HG03439 (cell line): ENCODE measurements around the gene RABL2B.

Source experiments
- ATAC-seq: cut with Tn5 transposase; IDR thresholded peaks from one replicate; pipeline ENCODE4 v1.9.1; 2021; ENCODE audit warnings: mild to moderate bottlenecking, moderate library complexity; ENCODE audit not compliant: unreplicated experiment

The RABL2B gene

DNA sequence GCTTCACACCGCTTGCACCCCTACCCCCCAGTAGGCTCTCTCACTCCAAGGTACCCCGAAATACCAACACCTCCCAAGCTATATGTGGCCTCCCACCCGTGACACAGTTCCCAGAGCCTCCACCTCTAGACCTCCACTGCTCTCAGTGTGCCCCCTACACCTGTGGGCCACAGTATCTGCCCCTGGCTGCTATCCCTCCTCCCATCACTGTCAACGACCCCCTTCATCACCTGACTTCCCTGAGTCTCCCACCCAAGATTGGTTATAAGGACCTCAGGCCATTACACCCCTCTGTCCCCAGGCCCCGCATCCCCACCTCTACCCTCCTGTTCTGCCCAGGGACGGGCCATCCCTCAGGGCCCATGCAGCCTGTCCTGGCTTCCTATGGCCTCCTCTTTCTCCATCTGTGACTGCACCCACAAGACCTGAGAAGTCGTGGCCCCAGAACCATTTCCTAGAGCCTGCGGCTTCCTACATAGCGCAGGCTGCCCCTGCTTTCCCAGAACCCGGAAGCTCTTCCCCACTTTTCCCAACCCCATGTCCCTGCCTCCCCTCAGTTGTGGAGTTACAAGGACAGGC is 44.7 kb downstream of the RABL2B start:
- ATAC-seq = no peak

DNA sequence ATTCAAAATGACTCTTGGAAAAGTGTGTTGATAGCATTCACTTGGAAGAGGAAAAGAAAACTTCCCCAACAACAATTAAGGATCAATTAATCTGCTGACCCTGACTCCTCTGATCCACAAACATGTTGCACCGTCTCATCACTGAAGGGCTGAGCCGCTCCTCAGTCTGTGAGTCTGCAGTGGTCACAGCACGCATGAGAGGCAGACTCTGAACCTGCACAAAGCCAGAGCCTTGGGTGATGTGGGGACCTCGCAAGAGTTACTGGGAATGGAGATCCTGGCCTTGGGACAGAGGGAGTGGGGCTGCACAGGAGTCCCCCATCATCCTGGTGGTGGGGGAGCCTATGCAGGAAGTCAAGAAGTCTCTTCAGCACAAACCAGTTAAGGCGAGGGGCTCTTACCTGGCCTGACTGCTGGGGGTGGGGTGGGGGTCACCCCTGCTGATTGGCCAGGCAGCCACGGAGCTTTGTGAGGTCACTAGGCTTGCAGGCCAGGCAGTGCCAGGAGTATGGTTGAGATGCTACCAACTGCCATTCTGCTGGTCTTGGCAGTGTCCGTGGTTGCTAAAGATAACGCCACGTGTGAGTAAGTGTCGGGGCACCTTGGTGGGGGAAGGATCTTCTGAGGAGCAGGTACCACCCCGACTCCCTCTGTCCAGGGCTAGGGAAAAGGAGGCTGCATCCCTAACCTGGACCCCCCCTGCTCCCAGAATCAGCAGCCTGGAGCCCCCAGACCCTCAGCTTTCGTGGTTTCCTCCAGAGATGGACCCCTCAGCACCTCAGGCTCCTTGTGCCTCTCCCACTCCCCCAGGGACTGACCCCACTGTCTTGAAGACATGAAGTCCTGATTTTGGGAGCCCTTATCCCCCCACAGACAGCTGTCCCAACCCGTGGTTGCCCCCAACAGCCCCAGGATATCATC is 45.4 kb downstream of the RABL2B start, which contains the start of gene ACR:
ACR (plus strand) TSS at position 477 of the 921 bp plus-strand sequence; CDS start at position 509, 32 bp downstream.
- no peak for ATAC-seq

DNA sequence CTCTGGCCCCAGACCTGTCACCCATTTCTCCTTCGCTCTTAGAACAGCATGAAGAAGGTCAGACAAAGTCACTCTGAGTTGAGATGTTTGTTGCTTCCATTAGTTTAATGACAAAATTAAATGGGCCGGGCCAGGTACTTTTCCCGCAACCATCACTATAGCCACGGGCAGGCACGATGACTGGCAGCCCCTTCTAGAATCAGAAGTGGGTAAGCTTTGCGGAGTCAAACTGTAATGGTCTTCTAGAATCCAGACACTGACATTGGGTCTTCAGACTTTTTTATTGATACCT is 47.8 kb downstream of the RABL2B start:
- ATAC-seq = no peak

DNA sequence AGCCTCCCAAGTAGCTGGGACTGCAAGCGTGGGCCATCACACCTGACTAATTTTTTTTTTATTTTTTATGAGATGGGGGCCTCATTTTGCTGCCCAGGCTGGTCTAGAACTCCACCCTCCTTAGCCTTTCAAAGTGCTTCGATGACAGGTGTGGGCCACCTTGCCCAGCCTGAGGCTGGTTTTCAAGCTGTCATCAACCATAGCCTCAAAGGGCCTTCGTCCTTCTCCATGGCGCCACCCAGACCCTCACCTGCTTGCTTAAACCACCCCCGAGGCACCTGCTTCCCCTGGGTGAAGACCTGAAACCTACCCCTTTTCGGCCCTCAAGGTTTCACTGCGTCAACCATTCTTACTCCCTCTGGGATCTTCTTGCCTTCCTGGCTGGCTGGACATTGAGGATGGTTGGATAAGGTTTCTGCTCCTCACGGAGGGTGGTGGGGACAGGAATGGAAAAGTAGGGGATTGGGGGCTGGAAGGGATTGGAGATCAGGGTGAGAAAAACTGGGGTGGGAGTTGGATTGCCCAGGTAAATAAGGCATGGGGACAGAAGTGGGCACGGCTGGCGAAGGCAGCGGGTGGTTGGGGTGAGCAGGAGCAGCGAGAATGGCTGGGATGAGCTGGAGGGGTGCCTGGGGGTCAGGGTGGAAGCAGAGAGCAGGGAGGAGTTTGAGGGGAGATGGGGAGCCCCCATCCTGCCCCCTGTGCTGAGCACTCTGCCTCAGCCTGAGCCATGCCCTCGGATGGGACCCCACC is 48.3 kb downstream of the RABL2B start:
- no peak for ATAC-seq

DNA sequence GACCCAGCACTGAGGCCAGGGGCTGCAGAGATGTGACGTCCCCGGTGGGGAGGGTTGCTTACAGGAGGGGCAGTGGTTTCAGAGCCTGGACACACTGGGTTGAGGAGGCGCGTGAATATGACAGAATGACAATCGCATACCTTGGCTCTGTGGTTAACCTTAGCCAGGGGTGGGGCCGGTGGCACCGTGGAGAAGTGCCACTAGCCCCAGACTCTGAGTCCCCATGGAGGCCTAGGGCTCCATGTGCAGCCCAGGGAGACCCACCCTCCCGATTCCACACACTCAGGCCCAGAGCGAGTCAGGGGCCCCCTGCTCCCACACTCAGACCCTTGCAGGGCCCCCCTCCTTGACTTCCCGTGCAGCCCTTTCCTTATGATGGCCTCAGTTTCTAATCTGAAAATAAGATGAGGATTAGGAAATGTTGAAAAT is 49.1 kb downstream of the RABL2B start:
- ATAC-seq = no peak

DNA sequence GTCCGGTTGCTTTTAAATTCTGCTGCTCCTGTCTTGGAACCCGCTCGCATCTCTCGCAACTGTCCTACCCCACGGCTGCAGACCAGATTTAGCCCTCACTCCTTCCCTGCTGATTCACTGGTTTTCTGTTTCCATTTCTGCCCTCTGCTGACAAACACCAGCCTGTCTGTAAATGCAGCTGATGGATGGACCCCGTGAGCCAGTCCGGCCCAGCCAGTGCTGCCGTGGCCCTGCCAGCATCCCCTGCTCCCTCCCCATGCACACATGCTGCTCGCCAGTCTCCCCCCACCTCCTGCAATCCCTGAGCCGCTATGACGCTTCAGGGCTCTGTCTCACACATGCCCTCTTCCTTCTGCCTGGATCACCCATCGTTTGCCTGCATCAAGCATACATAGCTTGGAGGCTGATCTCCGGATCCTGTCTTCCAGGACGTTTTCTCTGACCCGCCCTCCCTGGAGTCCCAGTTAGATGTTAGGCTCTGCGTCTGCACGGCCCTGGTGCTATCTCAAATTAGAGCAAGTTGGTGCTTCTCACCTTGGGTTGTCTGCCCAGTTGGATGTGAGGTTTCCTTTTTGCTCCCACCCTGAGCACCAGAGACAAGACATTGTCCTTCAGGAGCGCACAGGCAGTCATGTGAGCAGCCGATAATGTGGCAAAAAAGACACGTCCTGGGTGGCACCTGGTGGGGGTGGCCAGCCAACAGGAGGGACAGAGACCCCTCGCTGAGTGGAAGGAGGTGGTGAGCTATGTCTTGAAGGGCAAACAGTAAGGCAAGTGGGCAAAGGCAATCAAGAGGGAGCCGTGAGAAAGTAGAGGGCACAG is 49.7 kb downstream of the RABL2B start:
- no peak for ATAC-seq

DNA sequence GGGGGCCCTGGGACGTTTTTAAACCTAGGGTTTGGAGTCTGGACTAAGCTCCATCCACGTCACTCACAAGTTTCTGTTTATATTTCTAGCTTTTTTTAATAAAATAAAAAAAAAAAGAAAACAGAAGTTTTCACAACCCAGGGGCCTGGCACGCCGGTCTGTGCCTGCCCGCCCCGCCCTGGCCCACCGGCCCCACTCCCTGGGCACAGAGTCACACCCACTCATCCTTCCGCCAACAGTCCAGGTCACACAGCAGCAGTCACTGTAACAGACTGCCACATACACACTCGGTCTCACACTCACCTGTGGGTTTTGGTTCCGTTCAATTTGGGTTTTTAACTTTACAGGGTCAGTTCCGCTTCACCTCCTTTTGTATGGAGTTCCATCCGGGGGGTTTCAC is 50.8 kb downstream of the RABL2B start:
- ATAC-seq = no peak

DNA sequence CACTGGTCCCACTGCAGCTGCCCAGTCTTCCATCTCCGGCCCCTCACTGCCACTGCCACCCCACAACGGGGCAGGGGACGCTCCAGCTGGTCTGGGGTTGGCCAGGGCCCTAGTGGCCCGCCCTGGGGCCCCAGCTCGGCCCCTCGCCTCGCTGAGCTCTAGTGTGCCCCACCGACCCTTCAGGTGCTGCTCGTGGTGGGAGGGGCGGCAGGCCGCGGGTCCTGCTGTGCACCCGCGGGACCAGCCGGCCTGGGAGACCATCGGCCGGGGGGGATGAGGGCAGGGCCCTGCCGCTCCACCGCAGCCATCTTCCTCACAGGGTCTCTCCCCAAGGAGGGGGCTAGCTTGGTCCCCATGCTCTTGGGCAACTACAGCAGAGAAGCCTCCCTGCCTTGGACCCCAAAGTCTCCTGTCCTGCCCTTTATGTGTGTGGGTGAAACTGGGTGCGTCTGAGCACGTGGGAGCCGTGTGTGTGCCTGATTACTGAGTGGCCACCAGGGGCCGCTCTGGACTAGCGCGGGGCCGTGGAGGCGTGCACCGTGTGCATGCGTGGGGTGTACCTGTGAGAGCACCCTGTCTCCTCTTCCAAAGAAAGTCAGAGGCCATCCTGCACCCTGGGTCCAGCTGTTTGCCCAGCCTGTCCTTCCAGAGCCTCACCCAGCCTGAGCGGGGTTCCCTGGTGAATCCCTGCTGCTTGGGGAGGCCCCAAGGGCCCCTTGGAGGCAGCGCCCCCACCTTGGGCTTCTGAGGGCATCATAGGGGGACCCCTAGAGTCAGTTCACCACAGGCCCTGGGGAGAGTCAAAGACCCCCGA is 51.4 kb downstream of the RABL2B start:
- no peak for ATAC-seq

DNA sequence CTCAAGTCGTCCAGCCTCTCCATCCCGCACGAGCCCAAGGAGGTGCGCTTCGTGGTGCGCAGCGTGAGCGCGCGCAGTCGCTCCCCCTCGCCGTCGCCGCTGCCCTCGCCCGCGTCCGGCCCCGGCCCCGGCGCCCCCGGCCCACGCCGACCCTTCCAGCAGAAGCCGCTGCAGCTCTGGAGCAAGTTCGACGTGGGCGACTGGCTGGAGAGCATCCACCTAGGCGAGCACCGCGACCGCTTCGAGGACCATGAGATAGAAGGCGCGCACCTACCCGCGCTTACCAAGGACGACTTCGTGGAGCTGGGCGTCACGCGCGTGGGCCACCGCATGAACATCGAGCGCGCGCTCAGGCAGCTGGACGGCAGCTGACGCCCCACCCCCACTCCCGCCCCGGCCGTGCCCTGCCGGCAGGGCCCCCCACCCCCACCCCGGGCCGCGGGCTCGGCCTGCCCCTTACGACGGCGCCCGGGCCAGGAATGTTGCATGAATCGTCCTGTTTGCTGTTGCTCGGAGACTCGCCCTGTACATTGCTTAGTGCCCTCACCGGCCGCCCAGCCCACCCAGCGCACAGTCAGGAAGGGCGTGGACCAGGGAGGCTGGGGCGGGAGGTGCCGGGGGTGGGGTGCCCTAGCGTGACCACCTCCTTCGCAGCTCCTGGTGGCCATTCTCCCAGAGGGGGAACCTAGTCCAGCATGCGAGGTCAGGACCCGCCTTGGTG is 52.3 kb downstream of the RABL2B start:
- no peak for ATAC-seq

DNA sequence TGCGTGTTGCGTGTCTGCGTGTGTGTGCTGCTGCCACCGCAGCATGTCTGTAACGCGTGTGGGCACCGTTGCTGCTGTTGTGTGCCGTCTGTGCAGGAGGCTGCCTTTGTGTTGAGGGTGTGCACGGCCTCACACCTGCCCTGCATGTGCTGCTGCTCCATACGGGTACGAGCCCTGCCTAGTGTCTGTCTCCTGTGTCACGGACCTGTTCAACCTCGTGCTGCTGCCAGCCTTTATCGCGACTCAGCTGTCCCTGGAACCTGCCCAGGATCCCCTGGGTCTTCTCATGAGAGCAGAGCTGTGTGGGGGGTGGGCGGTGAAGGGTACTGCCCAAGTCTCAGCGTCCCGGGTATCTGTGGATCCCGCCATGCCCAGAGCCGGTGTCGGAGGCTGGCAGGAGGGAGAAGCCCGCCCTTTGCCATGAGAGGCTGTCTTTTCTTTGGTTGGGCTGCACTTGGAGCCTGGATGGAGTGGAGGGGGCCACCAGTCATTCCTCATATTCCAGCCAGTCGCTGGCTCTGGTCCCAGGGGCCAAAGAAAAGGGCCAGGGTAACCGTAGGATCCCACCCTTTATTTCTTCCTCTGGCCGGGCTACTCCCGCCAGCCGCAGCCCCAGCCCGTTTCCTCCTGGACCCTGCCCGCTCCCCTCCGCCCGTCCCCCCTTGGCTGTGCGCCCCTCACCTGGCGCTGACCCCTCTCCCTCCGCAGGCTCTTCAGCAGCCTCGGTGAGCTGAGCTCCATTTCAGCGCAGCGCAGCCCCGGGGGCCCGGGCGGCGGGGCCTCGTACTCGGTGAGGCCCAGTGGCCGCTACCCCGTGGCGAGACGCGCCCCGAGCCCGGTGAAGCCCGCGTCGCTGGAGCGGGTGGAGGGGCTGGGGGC is 53.2 kb downstream of the RABL2B start:
- no peak for ATAC-seq

DNA sequence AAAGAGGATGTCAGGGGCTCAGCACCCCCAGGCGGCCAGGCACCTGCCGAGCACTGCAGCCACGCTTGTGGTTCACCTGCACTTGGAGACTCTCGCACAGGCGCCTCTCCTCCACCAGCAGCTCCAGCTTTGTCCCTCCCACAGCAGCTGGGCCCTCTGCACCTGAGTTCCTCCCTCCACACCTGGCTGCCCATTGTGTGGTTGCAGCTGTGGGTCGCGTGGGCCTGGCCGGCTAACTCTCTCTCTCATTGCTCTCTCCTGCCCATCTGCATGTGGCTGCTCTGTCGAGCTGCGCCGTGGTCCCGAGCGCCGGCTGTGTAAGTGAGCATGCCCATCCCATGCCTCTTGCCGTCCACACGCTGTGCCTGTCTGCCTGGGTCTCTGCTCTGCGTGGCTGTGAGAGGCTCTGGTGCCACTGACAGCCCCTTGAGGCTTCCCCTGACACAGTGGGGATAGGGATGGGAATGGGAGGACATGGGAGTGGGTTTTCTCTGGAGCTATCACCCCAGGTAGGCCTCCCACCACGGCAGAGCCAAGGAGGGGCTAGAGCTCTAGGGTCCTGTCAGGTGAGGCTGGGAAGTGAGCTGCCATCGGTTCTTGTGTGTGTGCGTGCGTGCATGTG is 53.9 kb downstream of the RABL2B start:
- ATAC-seq = no peak

DNA sequence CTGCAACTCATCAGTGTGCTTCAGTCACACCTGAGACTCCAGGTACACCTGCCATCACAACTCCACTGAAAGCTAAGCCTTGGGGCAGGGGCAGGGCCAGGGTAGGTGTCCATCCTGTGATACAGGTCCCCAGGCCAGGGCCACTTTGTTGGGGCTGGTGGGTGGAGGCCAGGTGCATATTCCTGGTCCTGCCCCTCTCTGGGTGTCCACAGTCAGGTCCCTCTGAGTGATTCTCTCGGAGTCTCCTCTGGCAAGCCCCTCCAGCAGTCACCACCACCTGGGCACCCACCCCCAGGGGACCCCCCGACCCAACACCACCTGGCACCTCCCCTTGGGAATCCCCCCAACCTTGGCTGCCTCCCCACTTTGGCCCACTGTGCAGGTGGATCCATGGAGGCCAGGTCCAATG is 54.9 kb downstream of the RABL2B start:
- ATAC-seq = no peak

DNA sequence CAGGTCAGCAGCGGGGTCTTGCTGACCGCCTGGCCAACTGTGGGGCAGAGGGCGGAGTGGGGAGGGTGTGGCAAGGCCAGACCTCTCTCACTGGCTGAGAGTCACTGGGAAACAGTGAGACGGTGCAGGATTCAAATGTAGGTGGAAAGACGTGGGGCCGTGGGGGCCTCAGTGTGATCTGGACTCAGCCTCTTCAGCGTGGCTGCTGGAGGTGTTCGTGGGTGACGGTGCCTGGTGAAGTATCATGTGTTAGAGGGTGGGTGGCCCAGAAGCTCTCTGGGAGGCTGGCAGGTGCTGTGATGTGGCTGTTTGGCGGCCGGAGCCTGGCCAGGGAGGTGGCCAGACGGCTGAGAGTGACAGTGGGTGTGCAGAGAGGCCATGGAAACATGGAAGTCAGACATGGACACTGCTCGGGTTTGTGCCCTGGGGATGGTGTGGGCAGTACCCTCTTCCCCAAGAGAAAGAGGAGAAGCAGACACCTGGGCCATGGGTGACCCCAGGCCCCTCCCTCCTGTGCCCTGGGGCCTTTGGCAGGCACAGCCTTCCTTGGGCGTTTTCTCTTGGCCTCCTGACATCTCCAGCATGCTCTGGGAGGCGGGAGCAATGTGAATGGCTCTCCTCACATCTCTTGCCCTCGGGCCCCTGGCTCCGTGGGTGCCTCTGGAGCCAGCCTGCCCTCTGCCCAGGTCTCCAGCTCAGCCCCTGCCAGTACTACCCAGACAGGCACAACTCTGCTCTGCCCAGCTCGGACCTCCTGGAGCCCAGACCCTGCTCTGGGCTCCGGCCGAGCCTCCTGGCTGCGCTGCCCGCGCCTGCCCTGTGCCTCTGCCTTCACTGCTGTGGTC is 55.5 kb downstream of the RABL2B start:
- no peak for ATAC-seq

DNA sequence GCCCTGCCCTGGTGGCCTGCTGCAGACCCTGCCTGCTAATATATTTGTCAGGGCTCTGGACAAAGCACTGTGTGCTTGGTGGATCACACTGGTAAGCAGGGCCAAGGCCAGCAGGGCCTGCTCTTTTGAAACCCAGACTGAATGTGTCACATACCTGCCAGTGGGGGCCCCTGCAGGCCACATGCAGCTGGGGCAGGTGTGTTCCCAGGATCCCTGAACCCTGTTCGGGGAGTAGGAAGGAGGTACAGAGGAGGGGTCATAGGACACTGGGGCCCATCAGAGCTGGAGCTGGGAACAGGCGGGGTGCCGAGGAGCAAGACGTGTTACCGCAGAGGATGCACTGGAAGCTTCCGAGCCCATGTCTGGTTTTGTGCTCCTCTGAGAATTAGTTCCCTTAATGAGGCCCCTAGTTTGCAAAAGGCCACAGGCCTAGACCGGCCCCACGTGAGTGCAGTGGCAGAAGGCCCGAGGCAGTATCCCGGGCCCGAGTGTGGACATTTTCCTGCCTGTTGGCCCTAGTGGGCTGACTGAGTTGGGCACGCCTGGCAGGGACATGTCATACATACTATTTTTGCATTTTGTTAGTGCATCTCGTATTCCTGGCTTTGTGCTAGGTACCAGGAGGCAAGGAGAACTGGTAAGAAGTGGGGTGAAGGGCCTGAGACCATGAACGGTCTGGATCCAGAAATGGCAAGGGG is 56.6 kb downstream of the RABL2B start:
- ATAC-seq = no peak

DNA sequence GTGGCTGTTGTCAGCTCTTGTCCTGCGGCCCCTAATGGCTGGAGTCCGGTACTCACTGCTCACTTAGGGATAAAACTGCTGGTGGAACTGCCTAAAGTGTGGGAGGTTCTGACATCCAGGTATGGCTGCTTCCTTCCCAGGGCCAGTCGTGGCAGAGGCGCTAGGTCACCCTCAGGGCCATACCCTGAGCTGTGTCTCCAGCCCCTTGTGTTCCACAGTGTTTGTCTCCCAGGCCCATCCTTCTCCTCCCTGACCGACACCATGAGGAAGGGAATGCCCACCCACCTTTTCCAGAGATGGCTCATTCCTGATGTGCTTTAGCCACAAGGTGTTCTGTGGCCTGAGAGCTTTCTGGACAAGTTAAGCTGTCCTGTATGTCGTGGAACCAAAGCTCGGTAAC is 57.8 kb downstream of the RABL2B start:
- no peak for ATAC-seq

DNA sequence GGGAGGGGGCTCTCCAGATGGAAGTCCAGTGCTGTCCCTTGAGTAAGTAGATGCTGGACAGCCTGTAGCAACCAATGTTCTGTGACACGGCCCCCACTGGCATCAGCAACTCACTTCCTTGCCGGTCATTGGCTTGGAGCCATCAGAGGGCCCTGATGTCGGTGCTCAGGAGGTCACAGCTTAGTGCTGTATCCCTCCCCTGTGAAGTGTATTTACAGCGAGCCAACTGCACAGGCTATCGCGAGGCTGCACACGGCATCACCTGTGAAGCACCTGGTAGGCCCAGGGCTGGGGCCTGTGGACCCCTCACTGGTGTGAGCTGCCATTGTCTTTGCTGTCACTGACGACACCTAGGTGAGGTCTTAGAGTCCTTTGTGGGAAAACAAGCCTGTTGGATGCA is 58.8 kb downstream of the RABL2B start:
- no peak for ATAC-seq

DNA sequence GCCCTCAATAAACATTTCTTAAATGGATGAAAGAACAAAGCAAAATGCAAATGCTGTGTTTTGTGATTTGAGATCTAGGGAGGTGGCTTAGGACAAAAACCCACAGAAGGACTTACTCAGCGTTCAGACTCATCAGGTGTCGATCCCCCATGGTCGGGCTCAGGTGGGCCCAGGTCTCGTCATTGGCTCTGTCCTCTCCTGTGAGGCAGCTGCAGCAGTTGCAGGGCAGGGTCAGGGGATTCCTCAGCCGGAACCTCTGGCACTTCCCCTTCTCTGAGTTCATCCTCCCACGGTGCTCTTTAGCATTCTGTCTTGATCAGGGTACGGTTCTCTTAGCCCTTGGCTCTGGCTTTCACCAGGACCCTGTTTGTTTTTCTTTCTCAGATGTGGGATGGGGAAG is 59.4 kb downstream of the RABL2B start:
- no peak for ATAC-seq
